OCI-LY1 (cell line): ENCODE results near the gene TTN.

Experiments used
- H2AFZ ChIP-seq: fragments of 200-600 bp; sonication (generic), shearing (Covaris generic); 2 replicates; pipeline ENCODE4 v1.6.0; 2014; ENCODE audit warnings: antibody characterized with exemption, mild to moderate bottlenecking, low read length
- H3F3A ChIP-seq: fragments of 200-600 bp; sonication (generic), shearing (Covaris generic); 2 replicates; pipeline ENCODE4 v1.6.0; 2014; ENCODE audit warnings: mild to moderate bottlenecking, antibody characterized with exemption, low read length, moderate library complexity; ENCODE audit not compliant: insufficient read depth
- H3K27ac ChIP-seq: fragments of 200-600 bp; sonication (generic); 2 replicates; pipeline ENCODE4 v1.5.1; 2014; ENCODE audit warnings: low read length, mixed run types, mild to moderate bottlenecking, low read depth; ENCODE audit not compliant: poor library complexity, severe bottlenecking
- H3K27me3 ChIP-seq: fragments of 200-600 bp; sonication (generic); 2 replicates; pipeline ENCODE4 v1.6.0; 2014; ENCODE audit warnings: antibody characterized with exemption, mild to moderate bottlenecking, low read length, moderate library complexity; ENCODE audit not compliant: insufficient read depth
- H3K36me3 ChIP-seq: fragments of 200-600 bp; sonication (generic); 2 replicates; pipeline ENCODE4 v1.6.1; 2014; ENCODE audit warnings: mild to moderate bottlenecking, antibody characterized with exemption, low read length, moderate library complexity, mixed read lengths; ENCODE audit not compliant: insufficient read depth
- H3K4me1 ChIP-seq: fragments of 200-600 bp; sonication (generic); 2 replicates; pipeline ENCODE4 v1.5.1; 2014; ENCODE audit warnings: mild to moderate bottlenecking, low read length, moderate library complexity; ENCODE audit not compliant: insufficient read depth, severe bottlenecking
- H3K4me2 ChIP-seq: fragments of 200-600 bp; sonication (generic), shearing (Covaris generic); 2 replicates; pipeline ENCODE4 v1.6.1; 2014; ENCODE audit warnings: low read length
- H3K4me3 ChIP-seq: fragments of 200-600 bp; sonication (generic); 2 replicates; pipeline ENCODE4 v1.5.1; 2014; ENCODE audit warnings: low read length, low read depth, mild to moderate bottlenecking, mixed read lengths; ENCODE audit not compliant: poor library complexity, severe bottlenecking
- H3K79me2 ChIP-seq: fragments of 200-600 bp; shearing (Covaris generic); 2 replicates; pipeline ENCODE4 v1.6.1; 2016; ENCODE audit warnings: mixed run types, low read length, mixed read lengths; ENCODE audit not compliant: insufficient read depth
- H3K9ac ChIP-seq: fragments of 200-600 bp; sonication (generic), shearing (Covaris generic); 2 replicates; pipeline ENCODE4 v1.6.1; 2014; ENCODE audit warnings: mild to moderate bottlenecking, low read length, mixed read lengths
- H3K9me2 ChIP-seq: fragments of 200-600 bp; sonication (generic), shearing (Covaris generic); 2 replicates; pipeline ENCODE4 v1.6.1; 2014; ENCODE audit warnings: low read depth, mild to moderate bottlenecking, low read length, mixed read lengths
- H3K9me3 ChIP-seq: fragments of 200-600 bp; shearing (Covaris generic); 2 replicates; pipeline ENCODE4 v1.6.1; 2014; ENCODE audit warnings: low read length, mixed read lengths
- H4K20me1 ChIP-seq: fragments of 200-600 bp; sonication (generic), shearing (Covaris generic); 2 replicates; pipeline ENCODE4 v1.6.0; 2016; ENCODE audit warnings: mild to moderate bottlenecking, low read length; ENCODE audit not compliant: insufficient read depth
- CTCF ChIP-seq: fragments of 200-600 bp; sonication (generic), shearing (Covaris generic); IDR thresholded peaks from 2 replicates; pipeline ENCODE4 v1.5.1; 2017; ENCODE audit warnings: mild to moderate bottlenecking, antibody characterized with exemption, low read length, moderate library complexity, mixed read lengths
- EZH2 ChIP-seq: fragments of 200-600 bp; sonication (generic), shearing (Covaris generic); IDR thresholded peaks from 2 replicates; pipeline ENCODE4 v1.8.0; 2017; ENCODE audit warnings: borderline replicate concordance, mixed run types, mild to moderate bottlenecking, antibody characterized with exemption, low read length, moderate library complexity, mixed read lengths

Gene TTN

GRCh38 chr2:178628605-178629004, 178.6 kb downstream of the TTN start:
- H3K9me3 ChIP-seq, result no peaks in the 10 kb centered on the region
- no peak for TF ChIP-seq CTCF
- no peak for TF ChIP-seq EZH2
- no peaks in the 10 kb centered on the region for H3K4me1 ChIP-seq
- H3K36me3 ChIP-seq, result peaks cover 87% of the 10 kb centered on the region
- no peaks in the 10 kb centered on the region for H3F3A ChIP-seq
- H3K4me3 ChIP-seq, result no peak overlapping the region
- no peak overlapping the region for H2AFZ ChIP-seq
- no peaks in the 10 kb centered on the region for H3K9me2 ChIP-seq
- no peak overlapping the region for H3K9ac ChIP-seq
- no peaks in the 10 kb centered on the region for H3K79me2 ChIP-seq
- H4K20me1 ChIP-seq, result no peaks in the 10 kb centered on the region
- no peak overlapping the region for H3K27ac ChIP-seq
- no peaks in the 10 kb centered on the region for H3K27me3 ChIP-seq
- H3K4me2 ChIP-seq, result no peak overlapping the region

DNA sequence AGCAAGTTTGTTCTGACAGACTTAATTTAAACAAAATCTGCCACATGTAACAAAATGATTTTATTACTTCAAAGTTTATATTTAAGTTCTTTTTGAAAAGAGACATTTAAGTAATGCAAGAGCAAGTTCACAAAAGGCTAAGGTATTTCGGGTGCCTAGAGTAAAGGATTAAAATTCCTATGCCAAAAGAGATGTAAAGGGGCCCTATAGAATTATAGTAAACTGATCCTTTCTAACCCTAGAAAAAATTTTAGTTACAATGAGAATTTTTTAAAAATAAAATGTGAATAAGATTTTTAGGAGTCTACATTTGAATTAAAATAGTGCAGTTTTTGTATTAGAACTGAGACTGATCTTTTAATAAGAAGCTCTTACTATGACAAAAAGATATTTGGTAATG, 179.8 kb downstream of the TTN start:
- H3K4me1 ChIP-seq, result no peaks in the 10 kb centered on the region
- no peaks in the 10 kb centered on the region for H3K79me2 ChIP-seq
- H3K9me2 ChIP-seq, result no peaks in the 10 kb centered on the region
- H4K20me1 ChIP-seq, result no peaks in the 10 kb centered on the region
- H3K27ac ChIP-seq, result no peak overlapping the region
- no peaks in the 10 kb centered on the region for H3K27me3 ChIP-seq
- H3K9me3 ChIP-seq, result no peaks in the 10 kb centered on the region
- no peak overlapping the region for H3K9ac ChIP-seq
- no peak for TF ChIP-seq EZH2
- TF ChIP-seq CTCF, result no peak
- H3K4me2 ChIP-seq, result no peak overlapping the region
- H3K36me3 ChIP-seq, result peaks cover 87% of the 10 kb centered on the region
- no peak overlapping the region for H3K4me3 ChIP-seq
- no peaks in the 10 kb centered on the region for H3F3A ChIP-seq
- no peak overlapping the region for H2AFZ ChIP-seq

GRCh38 chr2:178615969-178616368, 191.3 kb downstream of the TTN start:
- Histone ChIP-seq H3K9ac (no peak overlapping the region), H2AFZ (no peak overlapping the region), H3K27me3 (no peaks in the 10 kb centered on the region), H3K9me3 (no peaks in the 10 kb centered on the region), H3K9me2 (no peaks in the 10 kb centered on the region), H3K4me2 (no peak overlapping the region), H3K79me2 (no peaks in the 10 kb centered on the region), H3K4me1 (no peaks in the 10 kb centered on the region), H3K27ac (no peak overlapping the region), H3K4me3 (no peak overlapping the region), H3K36me3 (peaks cover 99% of the 10 kb centered on the region), H3F3A (no peaks in the 10 kb centered on the region), H4K20me1 (no peaks in the 10 kb centered on the region)
- TF ChIP-seq CTCF, result no peak
- no peak for TF ChIP-seq EZH2
